Gastrocnemius medialis (tissue), 4 donors: ENCODE measurements around the gene KRT12.

Source experiments
- CTCF ChIP-seq, 5 experiments: fragments of 450-650 bp in 3 of 5; fragments of 200-600 bp in 2 of 5; sonication (generic) in 2 of 5; IDR thresholded peaks in 4 of 5; conservative IDR thresholded peaks in 1 of 5; 1 replicate in 4 of 5; 2 replicates in 1 of 5; pipeline ENCODE4 v1.5.1; 2016 to 2019; ENCODE audit warnings: antibody characterized with exemption in 5 of 5, mild to moderate bottlenecking in 3 of 5, moderate library complexity in 3 of 5
- POLR2A ChIP-seq, 2 donors: fragments of 450-650 bp; IDR thresholded peaks; one replicate each; pipeline ENCODE4 v1.6.1; 2017; ENCODE audit warnings: antibody characterized with exemption in 2 of 2, mild to moderate bottlenecking in 2 of 2, moderate library complexity in 2 of 2

GRCh38 chr17:40872416-40872815 is 5.4 kb upstream of the KRT12 start:
- no peak for TF ChIP-seq CTCF (IDR thresholded peaks at IDR 0.05 in 4 of 5, conservative IDR thresholded peaks at IDR 0.05 in 1 of 5)
- TF ChIP-seq POLR2A (IDR thresholded peaks at IDR 0.05): no peak
